SK-N-SH treated with all-trans-retinoic acid at 6 μM for 48 hours (cell line): ENCODE results near the gene TRAPPC10.

Experiments
- ARNTL ChIP-seq: fragments of 450-650 bp; formaldehyde crosslinking; IDR thresholded peaks from 2 replicates; pipeline ENCODE4 v1.5.0; 2020; ENCODE audit warnings: low read depth, mild to moderate bottlenecking, moderate library complexity, borderline replicate concordance
- ESRRG ChIP-seq: fragments of 250-450 bp; sonication (Bioruptor Pico); IDR thresholded peaks from 2 replicates; pipeline ENCODE4 v1.6.1; 2021; ENCODE audit warnings: mild to moderate bottlenecking
- SNAI2 ChIP-seq: fragments of 250-450 bp; sonication (Bioruptor Pico); IDR thresholded peaks from 2 replicates; pipeline ENCODE4 v1.5.0; 2020; ENCODE audit warnings: mild to moderate bottlenecking, moderate library complexity
- ZFP3 ChIP-seq: fragments of 250-450 bp; sonication (Bioruptor Pico); IDR thresholded peaks from 2 replicates; pipeline ENCODE4 v1.5.0; 2020; ENCODE audit warnings: mild to moderate bottlenecking, moderate library complexity
- TF ChIP-seq, protein P1 (sequence below): fragments of 250-450 bp; sonication (Bioruptor Pico); IDR thresholded peaks from 2 replicates; pipeline ENCODE4 v1.8.0; 2020; ENCODE audit warnings: mild to moderate bottlenecking, moderate library complexity, borderline replicate concordance

DNA sequence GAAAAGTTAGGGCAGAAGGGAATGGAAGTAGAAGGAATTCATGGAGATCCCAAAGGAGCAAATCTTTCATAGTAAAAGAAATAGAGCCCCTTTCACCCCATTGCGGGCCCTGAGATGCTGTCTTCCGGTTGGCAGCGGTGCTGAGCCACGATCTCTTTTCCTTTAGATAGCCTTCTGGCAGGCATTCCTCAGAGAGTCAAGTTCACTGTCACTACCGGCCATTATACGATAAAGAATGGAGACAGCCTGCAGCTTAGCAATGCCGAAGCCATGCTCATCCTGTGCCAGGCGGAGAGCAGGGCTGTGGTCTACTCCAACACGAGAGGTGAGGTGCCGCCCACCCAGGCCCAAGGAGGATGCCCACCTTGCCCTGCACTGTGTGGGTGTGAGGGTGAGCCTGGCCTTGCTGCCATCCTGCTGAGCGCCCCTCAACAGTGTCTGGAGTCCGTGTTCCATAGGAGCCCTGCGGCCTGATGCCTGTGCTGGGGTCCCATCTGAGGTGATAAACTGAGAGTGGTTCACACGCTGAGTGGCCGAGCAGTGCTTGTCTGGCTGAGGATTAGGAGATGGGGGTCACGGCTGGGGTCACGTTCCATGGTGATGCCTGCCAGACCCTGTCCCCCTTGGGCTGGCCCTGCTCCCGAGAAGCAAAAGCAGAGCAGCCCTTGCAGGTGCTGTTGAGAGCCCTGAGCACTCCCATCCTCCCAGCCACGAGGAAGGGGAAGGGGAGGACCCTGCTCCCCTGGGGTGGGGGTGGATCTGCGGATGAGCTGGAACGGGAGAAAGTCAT lies 74.7 kb downstream of the TRAPPC10 start:
- TF ChIP-seq ESRRG (CRISPR knock-in tag) (no peak), SNAI2 (CRISPR knock-in tag) (no peak), ARNTL (CRISPR knock-in tag) (no peak), ZFP3 (CRISPR knock-in tag) (no peak)
- TF ChIP-seq, protein P1, sequence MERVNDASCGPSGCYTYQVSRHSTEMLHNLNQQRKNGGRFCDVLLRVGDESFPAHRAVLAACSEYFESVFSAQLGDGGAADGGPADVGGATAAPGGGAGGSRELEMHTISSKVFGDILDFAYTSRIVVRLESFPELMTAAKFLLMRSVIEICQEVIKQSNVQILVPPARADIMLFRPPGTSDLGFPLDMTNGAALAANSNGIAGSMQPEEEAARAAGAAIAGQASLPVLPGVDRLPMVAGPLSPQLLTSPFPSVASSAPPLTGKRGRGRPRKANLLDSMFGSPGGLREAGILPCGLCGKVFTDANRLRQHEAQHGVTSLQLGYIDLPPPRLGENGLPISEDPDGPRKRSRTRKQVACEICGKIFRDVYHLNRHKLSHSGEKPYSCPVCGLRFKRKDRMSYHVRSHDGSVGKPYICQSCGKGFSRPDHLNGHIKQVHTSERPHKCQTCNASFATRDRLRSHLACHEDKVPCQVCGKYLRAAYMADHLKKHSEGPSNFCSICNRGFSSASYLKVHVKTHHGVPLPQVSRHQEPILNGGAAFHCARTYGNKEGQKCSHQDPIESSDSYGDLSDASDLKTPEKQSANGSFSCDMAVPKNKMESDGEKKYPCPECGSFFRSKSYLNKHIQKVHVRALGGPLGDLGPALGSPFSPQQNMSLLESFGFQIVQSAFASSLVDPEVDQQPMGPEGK (CRISPR knock-in tag): no peak
